Stomach smooth muscle (tissue), 2 donors: ENCODE data around the gene ETV1.

ENCODE experiments used
- H3K27ac ChIP-seq: one replicate; pipeline ENCODE4 v1.7.0; 2013; ENCODE audit warnings: mild to moderate bottlenecking, low read length, inconsistent platforms
- H3K27me3 ChIP-seq, 2 donors: one replicate each; pipeline ENCODE4 v1.7.0; 2013; ENCODE audit warnings: low read length in 2 of 2; ENCODE audit not compliant: insufficient read depth in 2 of 2, control insufficient read depth in 1 of 2
- H3K36me3 ChIP-seq, 2 donors: one replicate each; pipeline ENCODE4 v1.7.0; 2013; ENCODE audit warnings: low read length in 2 of 2; ENCODE audit not compliant: control insufficient read depth in 2 of 2, insufficient read depth in 2 of 2
- H3K4me1 ChIP-seq: one replicate; pipeline ENCODE4 v1.7.0; 2013; ENCODE audit warnings: low read length; ENCODE audit not compliant: control insufficient read depth, insufficient read depth
- H3K4me3 ChIP-seq, 2 donors: one replicate each; pipeline ENCODE4 v1.7.0; 2013; ENCODE audit warnings: low read length in 2 of 2
- H3K9ac ChIP-seq, 2 donors: one replicate each; pipeline ENCODE4 v1.7.0; 2013; ENCODE audit warnings: low read length in 2 of 2, mild to moderate bottlenecking in 1 of 2
- H3K9me3 ChIP-seq, 2 donors: one replicate each; pipeline ENCODE4 v1.7.0; 2013; ENCODE audit warnings: low read length in 2 of 2; ENCODE audit not compliant: control insufficient read depth in 2 of 2
- donor health status: healthy.
- donor health status: Pancreatic carcinoma.

ETV1 gene

GRCh38 chr7:13882051-13882450 lies 107.4 kb downstream of the ETV1 start:
- Histone ChIP-seq H3K4me1 (no peaks in the 10 kb centered on the region), H3K36me3 (no peaks in the 10 kb centered on the region), H3K27ac (no peak overlapping the region), H3K4me3 (no peak overlapping the region), H3K9me3 (no peaks in the 10 kb centered on the region), H3K9ac (no peak overlapping the region), H3K27me3 (no peaks in the 10 kb centered on the region)

GRCh38 chr7:13880789-13881188 lies 108.7 kb downstream of the ETV1 start:
- Histone ChIP-seq H3K27ac (no peak overlapping the region), H3K9me3 (no peaks in the 10 kb centered on the region), H3K4me3 (no peak overlapping the region), H3K4me1 (no peaks in the 10 kb centered on the region), H3K27me3 (no peaks in the 10 kb centered on the region), H3K9ac (no peak overlapping the region), H3K36me3 (no peaks in the 10 kb centered on the region)

- Histone ChIP-seq H3K9ac (no peak overlapping the region), H3K4me1 (no peaks in the 10 kb centered on the region), H3K27ac (no peak overlapping the region), H3K4me3 (no peak overlapping the region), H3K36me3 (no peaks in the 10 kb centered on the region), H3K27me3 (no peaks in the 10 kb centered on the region), H3K9me3 (no peaks in the 10 kb centered on the region)
Observed at GRCh38 chr7:13879994-13880686, 109.3 kb downstream of the ETV1 start.

- Histone ChIP-seq H3K27ac (no peak overlapping the region), H3K36me3 (no peaks in the 10 kb centered on the region), H3K27me3 (no peaks in the 10 kb centered on the region), H3K4me1 (no peaks in the 10 kb centered on the region), H3K4me3 (no peak overlapping the region), H3K9ac (no peak overlapping the region), H3K9me3 (no peaks in the 10 kb centered on the region)
Observed at GRCh38 chr7:13879143-13879542, 110.3 kb downstream of the ETV1 start.

- Histone ChIP-seq H3K9me3 (no peaks in the 10 kb centered on the region), H3K36me3 (no peaks in the 10 kb centered on the region), H3K27me3 (no peaks in the 10 kb centered on the region), H3K4me3 (no peak overlapping the region), H3K9ac (no peak overlapping the region), H3K27ac (no peak overlapping the region), H3K4me1 (no peaks in the 10 kb centered on the region)
Observed at GRCh38 chr7:13878154-13878553, 111.3 kb downstream of the ETV1 start.

- Histone ChIP-seq H3K9me3 (no peaks in the 10 kb centered on the region), H3K27me3 (no peaks in the 10 kb centered on the region), H3K27ac (no peak overlapping the region)
Observed at GRCh38 chr7:13875496-13876074, 113.9 kb downstream of the ETV1 start.

GRCh38 chr7:13874783-13875182 lies 114.7 kb downstream of the ETV1 start:
- H3K4me3 ChIP-seq, result no peak overlapping the region
- H3K27me3 ChIP-seq, result no peaks in the 10 kb centered on the region
- no peaks in the 10 kb centered on the region for H3K4me1 ChIP-seq
- no peaks in the 10 kb centered on the region for H3K9me3 ChIP-seq
- no peaks in the 10 kb centered on the region for H3K36me3 ChIP-seq
- H3K27ac ChIP-seq, result no peak overlapping the region
- H3K9ac ChIP-seq, result no peak overlapping the region

More at GRCh38 chr7:13875496-13876074, 113.9 kb downstream of the ETV1 start:
- Histone ChIP-seq H3K9ac (no peak overlapping the region), H3K4me1 (no peaks in the 10 kb centered on the region), H3K36me3 (no peaks in the 10 kb centered on the region), H3K4me3 (no peak overlapping the region)

- Histone ChIP-seq H3K9me3 (no peaks in the 10 kb centered on the region), H3K9ac (no peak overlapping the region), H3K4me1 (no peaks in the 10 kb centered on the region), H3K27me3 (no peaks in the 10 kb centered on the region), H3K36me3 (no peaks in the 10 kb centered on the region), H3K27ac (no peak overlapping the region), H3K4me3 (no peak overlapping the region)
Observed at GRCh38 chr7:13872709-13873108, 116.8 kb downstream of the ETV1 start.

- H3K4me3 ChIP-seq, result no peak overlapping the region
- H3K9ac ChIP-seq, result no peak overlapping the region
- H3K27me3 ChIP-seq, result no peaks in the 10 kb centered on the region
- no peaks in the 10 kb centered on the region for H3K36me3 ChIP-seq
- no peaks in the 10 kb centered on the region for H3K9me3 ChIP-seq
- no peak overlapping the region for H3K27ac ChIP-seq
- H3K4me1 ChIP-seq, result no peaks in the 10 kb centered on the region
Observed at GRCh38 chr7:13871008-13871407, 118.5 kb downstream of the ETV1 start.

- no peaks in the 10 kb centered on the region for H3K4me1 ChIP-seq
Observed at GRCh38 chr7:13860734-13861133, 128.7 kb downstream of the ETV1 start.

GRCh38 chr7:13856012-13856411 lies 133.5 kb downstream of the ETV1 start:
- H3K4me1 ChIP-seq, result no peaks in the 10 kb centered on the region
- H3K9me3 ChIP-seq, result no peaks in the 10 kb centered on the region
- no peaks in the 10 kb centered on the region for H3K36me3 ChIP-seq
- H3K4me3 ChIP-seq, result no peak overlapping the region
- no peaks in the 10 kb centered on the region for H3K27me3 ChIP-seq
- no peak overlapping the region for H3K9ac ChIP-seq
- no peak overlapping the region for H3K27ac ChIP-seq

More at GRCh38 chr7:13860734-13861133, 128.7 kb downstream of the ETV1 start:
- H3K9me3 ChIP-seq, result no peaks in the 10 kb centered on the region
- no peak overlapping the region for H3K9ac ChIP-seq
- no peak overlapping the region for H3K27ac ChIP-seq
- H3K27me3 ChIP-seq, result no peaks in the 10 kb centered on the region
- H3K4me3 ChIP-seq, result no peak overlapping the region
- no peaks in the 10 kb centered on the region for H3K36me3 ChIP-seq
